Urinary bladder (tissue), 4 donors: ENCODE data around the gene TBCD. TPM values are rescaled to one million over a fixed set of nuclear protein-coding genes. Genes with fewer than 3 reads are reported as not detected.

Experiments
- DNase-seq: peaks from one replicate; pipeline ENCODE4 v3.0.0-alpha.2; 2015; ENCODE audit errors: extremely low spot score
- H3K27ac ChIP-seq: one replicate; pipeline ENCODE4 v1.5.1; 2013; ENCODE audit warnings: low read depth, mild to moderate bottlenecking, moderate library complexity
- H3K36me3 ChIP-seq: one replicate; pipeline ENCODE4 v1.6.1; 2013; ENCODE audit warnings: mild to moderate bottlenecking, moderate library complexity; ENCODE audit not compliant: insufficient read depth
- H3K4me1 ChIP-seq: one replicate; pipeline ENCODE4 v1.6.1; 2013; ENCODE audit warnings: mild to moderate bottlenecking, moderate library complexity; ENCODE audit not compliant: insufficient read depth
- H3K4me3 ChIP-seq: one replicate; pipeline ENCODE4 v1.5.1; 2013; ENCODE audit warnings: low read depth, low read length
- WGBS: extraction: QIAGEN DNeasy Blood & Tissue Kit; methylation state at CpG from one replicate; pipeline ENCODE4 v1.1.7; 2013; 5-methylcytosine and 5-hydroxymethylcytosine counted together
- polyA plus RNA-seq: library from polyadenylated mRNA; stranded (reverse); fragments of 200-250 nt; gene quantifications from one replicate; pipeline ENCODE4 v1.2.3, GENCODE V29; 2013
- total RNA-seq: library from RNA; depleted of rRNA; stranded (reverse); fragments of >200 nt; gene quantifications from one replicate; pipeline ENCODE4 v1.2.3, GENCODE V29; 2014
- donor health status: healthy with polysubstance abuse.
- donor health status: healthy.

Gene TBCD
- total and polyA plus RNA-seq, 2 donors: 57.9 to 77.6 TPM

DNA sequence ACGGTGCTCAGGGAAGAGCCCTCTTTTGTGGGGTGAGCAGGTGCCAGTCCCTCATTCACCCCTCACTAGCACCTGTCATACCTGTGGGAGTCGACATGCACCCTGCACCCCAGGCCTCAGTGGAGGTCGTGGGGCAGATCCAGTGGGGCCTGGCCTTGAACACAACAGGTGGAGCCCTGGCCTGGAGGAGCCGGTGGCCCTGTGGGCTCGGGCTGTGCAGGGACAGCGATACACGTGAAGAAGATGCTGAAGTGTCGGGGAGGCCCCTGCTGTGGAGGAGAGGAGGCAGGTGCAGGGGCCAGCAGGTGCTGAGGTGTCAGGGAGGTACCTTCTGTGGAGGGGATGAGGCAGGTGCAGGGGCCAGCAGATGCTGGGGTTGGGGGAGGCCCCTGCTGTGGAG is 56.1 kb downstream of the TBCD start:
- Histone ChIP-seq H3K36me3 (no peaks in the 10 kb centered on the region), H3K27ac (no peak overlapping the region), H3K4me1 (no peaks in the 10 kb centered on the region), H3K4me3 (no peak overlapping the region)
- 95% methylated on average over 8 of the region's 8 CpGs for WGBS
- DNase-seq: no peak

DNA sequence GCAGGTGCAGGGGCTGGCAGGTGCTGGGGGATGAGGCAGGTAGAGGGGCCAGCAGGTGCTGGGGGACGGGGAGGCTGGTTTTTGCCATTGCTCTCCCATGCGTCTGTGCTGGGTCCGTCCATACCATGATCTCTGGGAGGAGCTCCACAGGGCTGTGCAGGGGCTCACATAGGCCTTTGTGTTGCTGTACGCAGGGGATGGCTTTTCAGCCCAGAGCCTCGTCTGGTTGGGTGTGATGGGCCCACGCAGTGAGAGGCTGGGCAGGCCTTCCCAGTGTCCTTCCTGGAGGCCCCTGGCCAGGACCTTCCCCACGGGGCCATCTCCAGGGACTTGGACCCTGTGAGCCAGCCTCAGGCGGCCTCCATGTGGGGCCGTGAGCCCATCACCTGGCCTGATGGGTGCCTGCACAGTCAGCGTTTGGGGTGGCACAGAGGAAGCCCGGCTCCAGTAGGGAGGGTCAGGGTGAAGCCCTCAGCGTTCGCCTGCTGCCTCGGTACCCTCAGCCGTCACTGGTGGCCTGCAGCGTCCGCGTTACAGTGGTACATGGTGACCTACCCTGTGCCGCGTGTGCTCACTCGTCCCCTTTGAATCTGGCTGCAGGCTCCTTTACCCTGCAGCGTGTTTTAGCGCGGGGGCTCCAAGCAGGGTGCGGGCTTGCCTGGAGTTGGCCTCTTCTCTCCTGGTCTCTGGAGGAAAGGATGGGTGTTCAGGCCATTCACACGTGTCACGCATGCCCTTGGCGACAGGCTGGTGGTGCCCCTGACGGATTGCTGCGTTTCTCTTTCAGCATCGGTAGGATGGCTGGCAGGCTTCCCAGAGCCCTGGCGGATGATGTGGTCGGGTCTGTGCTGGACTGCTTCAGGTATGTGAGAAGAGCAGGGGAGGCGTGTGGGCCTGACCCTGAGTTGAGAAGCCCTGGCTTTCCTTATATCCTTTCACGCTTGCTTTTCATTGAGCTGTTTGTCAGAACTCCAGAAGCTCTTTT is 57.3 kb downstream of the TBCD start:
- no peak for DNase-seq
- WGBS: 85% methylated on average over 35 of the region's 35 CpGs
- Histone ChIP-seq H3K4me1 (no peaks in the 10 kb centered on the region), H3K4me3 (no peak overlapping the region), H3K27ac (no peak overlapping the region), H3K36me3 (no peaks in the 10 kb centered on the region)

DNA sequence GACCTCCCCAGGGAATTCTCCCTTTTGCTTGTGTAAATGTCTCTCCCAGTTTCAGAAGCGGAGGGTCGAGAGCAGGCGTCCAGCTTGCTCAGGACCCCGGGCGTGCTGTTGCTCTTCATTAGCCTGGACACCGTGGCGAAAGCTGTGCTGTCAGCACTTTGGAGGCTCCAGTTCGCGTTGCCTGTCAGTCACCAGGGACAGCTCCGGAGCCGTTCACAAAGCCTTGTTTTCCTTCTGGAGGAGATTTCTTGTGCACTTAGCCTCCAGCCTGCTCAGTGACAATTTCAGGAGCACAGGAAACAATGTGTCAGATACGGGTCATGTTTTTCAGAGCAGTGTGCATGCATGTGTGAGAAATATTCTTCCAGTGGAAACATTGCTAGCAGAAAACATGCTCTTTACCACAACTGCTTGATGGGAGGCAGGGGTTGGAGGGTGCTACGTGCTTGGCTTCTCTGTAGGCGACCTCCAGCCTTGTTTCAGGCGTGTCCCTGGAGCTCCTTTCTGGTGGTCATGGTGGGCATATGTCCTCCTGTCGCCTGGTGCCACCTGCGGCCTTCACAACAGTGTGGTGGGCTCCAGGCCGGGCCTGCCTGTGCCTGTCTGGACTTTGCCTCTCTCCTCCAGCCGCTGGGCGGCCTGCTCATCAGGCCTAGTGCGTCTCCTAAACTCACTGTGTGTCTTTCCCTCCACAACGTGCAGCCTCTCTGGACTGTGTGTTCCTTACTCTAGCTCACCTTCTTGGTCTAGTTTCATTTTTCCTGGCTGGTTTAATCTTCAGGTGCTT is 59.0 kb downstream of the TBCD start:
- no peaks in the 10 kb centered on the region for H3K36me3 ChIP-seq
- no peak overlapping the region for H3K4me3 ChIP-seq
- no peak overlapping the region for H3K27ac ChIP-seq
- no peak for DNase-seq
- 90% methylated on average over 22 of the region's 22 CpGs for WGBS
- no peaks in the 10 kb centered on the region for H3K4me1 ChIP-seq

DNA sequence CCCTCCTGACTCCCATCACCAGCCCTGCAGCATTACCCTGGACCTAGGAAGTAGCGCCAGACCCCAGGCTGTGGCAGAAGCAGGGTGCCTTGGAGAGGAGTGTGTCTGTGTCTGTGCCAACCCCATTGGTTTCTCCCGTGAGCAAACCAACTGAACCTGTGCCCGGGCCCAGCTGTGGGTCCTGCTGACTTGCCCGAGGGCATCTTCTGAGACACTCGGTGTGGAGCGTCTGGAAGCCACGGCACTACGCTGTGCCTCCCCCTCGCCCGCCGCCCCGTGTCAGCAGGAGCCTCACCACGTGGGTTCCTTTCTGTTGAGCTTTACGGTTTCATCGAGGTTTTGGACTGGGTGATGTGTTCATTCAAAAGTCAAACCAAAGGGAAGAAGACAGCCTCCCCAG is 60.2 kb downstream of the TBCD start:
- no peak for DNase-seq
- Histone ChIP-seq H3K4me1 (no peaks in the 10 kb centered on the region), H3K4me3 (no peak overlapping the region), H3K27ac (no peak overlapping the region), H3K36me3 (no peaks in the 10 kb centered on the region)
- 91% methylated on average over 15 of the region's 15 CpGs for WGBS

DNA sequence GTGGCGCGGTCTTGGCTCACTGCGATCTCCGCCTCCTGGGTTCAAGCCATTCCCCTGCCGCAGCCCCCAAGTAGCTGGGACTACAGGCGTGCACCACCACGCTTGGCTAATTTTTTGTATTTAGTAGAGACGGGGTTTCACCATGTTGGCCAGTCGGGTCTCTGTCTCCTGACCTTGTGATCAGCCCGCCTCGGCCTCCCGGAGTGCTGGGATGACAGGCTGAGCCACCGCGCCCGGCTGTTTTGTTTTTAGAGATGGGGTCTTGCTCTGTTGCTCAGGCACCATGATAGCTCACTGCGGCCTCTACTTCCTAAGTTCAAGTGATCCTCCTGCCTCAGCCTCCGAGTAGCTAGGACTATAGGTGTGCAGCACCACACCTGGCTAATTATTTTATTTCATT is 60.7 kb downstream of the TBCD start:
- DNase-seq: no peak
- Histone ChIP-seq H3K27ac (no peak overlapping the region), H3K36me3 (no peaks in the 10 kb centered on the region), H3K4me3 (no peak overlapping the region), H3K4me1 (no peaks in the 10 kb centered on the region)
- WGBS: 99% methylated on average over 17 of the region's 17 CpGs

DNA sequence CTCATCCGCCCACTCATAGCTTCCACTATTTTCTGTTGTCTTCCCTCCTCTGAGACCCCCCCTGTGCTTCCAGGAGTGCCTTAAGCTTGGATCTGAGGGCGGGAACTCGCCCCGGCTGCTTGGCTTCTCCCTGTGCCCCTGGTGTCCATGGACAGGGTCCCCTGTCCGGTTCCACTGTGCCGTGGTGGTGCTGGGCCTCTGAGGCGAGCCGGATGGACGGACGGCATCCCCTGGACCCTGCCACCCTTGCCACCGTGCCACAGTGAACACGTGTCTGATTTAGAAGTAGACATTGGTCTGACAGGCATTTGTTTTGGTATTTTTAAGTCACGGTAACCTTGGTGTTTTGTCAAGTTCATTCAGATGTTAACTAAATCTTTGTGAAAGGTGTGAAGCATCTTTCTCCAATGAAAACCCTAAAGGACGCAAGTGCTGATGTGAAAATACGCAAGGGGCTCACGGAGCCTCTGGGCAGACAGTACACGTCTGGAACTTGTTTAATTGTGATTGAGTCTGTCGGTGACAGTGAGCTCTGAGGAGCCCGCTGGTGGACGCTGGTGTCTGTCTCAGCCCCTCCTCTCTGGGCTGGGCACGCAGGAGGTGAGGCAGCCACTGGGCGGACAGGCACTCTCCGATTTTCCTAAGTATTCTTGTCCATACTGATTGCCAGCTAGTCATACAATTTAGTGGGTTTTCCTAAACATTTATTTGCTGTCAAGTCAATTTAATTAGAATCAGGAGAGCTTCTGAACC is 61.6 kb downstream of the TBCD start:
- no peak for DNase-seq
- 87% methylated on average over 23 of the region's 23 CpGs for WGBS
- H3K4me1 ChIP-seq: no peaks in the 10 kb centered on the region
- H3K36me3 ChIP-seq: no peaks in the 10 kb centered on the region
- no peak overlapping the region for H3K4me3 ChIP-seq
- no peak overlapping the region for H3K27ac ChIP-seq

DNA sequence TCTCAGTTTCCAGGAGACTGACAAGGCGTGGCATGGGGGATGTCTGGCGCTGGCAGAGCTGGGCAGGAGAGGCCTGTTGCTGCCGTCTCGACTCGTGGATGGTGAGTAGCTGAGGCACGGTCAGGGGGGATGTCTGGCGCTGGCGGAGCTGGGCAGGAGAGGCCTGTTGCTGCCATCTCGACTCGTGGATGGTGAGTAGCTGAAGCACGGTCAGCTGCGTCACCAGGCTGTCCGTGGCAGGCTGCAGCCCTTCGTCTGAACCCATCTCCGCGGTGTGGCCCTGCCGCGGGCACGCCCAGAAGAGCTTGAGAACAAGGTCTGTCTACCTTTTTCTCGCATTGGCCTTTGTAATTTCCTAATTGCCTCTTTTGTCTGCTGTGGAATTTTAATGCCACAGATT is 63.0 kb downstream of the TBCD start:
- DNase-seq: no peak
- H3K27ac ChIP-seq: no peak overlapping the region
- WGBS: 96% methylated on average over 20 of the region's 20 CpGs
- no peak overlapping the region for H3K4me3 ChIP-seq
- no peaks in the 10 kb centered on the region for H3K4me1 ChIP-seq
- H3K36me3 ChIP-seq: no peaks in the 10 kb centered on the region

DNA sequence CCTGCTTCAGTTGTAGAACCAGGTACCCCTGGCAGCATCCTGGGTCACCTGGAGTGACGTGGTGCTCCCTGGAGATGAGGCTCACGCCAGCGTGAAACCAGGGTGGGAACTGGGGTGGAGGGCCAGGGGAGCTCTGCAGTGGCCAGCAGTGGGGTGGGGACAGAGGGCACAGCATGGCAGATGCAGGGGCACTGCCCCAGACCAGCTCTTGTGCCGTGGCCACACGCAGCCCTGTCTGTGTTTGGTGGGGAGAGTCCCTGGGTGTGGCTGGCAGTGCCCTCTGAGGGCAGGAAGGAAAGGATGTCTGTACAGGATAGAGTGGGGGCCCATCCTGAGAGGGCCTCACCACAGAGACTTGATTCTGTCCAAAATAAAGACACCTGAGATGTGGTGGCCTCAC is 63.5 kb downstream of the TBCD start:
- H3K36me3 ChIP-seq: no peaks in the 10 kb centered on the region
- no peak overlapping the region for H3K4me3 ChIP-seq
- no peaks in the 10 kb centered on the region for H3K4me1 ChIP-seq
- no peak for DNase-seq
- WGBS: 91% methylated on average over 5 of the region's 5 CpGs
- no peak overlapping the region for H3K27ac ChIP-seq

DNA sequence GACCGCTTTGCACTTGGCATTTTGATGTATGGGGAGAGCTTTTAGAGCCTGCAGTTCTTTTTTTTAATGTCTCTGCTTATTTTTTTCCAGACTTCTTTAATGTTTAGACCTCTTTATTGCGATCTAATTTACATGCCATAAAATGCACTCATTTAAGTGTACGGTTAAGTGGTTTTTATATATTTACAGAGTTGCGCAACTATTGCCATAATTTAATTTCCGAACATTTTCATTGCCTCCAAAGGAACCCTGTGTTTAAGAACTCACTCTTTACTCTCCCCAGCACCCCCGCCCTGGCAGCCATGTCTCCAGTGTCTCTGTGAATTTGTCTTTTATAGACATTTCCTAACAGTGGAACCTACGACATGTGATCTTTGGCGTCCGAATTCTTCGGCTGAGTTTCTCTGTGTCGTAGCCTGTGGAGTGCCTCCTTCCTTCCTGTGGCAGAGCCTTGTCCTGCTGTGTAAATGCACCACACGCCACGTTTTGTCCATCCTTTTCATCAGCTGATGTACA is 64.0 kb downstream of the TBCD start:
- 86% methylated on average over 13 of the region's 13 CpGs for WGBS
- no peaks in the 10 kb centered on the region for H3K36me3 ChIP-seq
- H3K4me1 ChIP-seq: no peaks in the 10 kb centered on the region
- no peak overlapping the region for H3K4me3 ChIP-seq
- DNase-seq: peak; percentile 45
- no peak overlapping the region for H3K27ac ChIP-seq

DNA sequence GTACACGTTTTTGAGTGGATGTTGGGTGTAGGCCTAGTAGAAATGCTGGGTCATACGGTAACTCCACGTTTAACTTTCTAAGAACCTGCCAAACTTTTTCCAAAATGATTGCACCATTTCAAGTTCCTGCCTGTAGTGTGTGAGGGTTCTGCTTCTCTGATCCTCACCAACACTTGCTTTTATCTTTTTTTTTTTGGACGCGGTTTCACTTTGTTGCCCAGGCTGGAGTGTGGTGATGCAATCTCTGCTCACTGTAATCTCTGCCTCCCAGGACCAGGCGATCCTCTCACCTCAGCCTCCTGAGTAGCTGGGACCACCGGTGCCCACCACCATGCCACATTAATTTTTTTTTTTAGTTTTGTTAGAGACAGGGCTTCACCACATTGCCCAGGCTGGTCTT is 64.5 kb downstream of the TBCD start:
- H3K4me1 ChIP-seq: no peaks in the 10 kb centered on the region
- no peak overlapping the region for H3K4me3 ChIP-seq
- no peak for DNase-seq
- no peak overlapping the region for H3K27ac ChIP-seq
- 82% methylated on average over 7 of the region's 7 CpGs for WGBS
- no peaks in the 10 kb centered on the region for H3K36me3 ChIP-seq

DNA sequence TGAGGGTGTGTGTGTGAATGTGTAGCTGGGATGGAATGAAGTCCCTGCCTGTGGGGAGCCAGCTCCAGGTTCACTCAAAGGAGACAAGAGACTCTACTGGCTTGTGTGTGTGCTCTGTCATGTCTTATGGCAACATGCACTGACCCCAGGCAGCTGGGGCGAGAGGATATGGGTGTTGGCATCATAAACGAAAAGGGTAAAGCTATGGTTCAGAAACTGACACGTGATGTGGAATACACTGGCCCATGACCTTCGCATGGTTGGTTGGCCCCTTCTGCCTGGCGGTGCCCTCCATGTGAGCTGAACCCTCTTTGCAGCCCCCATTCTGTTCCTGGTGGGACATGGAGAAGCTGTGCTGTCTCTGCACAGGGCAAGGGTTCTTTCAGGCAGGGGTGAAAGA is 66.1 kb downstream of the TBCD start:
- no peaks in the 10 kb centered on the region for H3K4me1 ChIP-seq
- DNase-seq: no peak
- H3K4me3 ChIP-seq: no peak overlapping the region
- no peaks in the 10 kb centered on the region for H3K36me3 ChIP-seq
- 96% methylated on average over 5 of the region's 5 CpGs for WGBS
- H3K27ac ChIP-seq: no peak overlapping the region

DNA sequence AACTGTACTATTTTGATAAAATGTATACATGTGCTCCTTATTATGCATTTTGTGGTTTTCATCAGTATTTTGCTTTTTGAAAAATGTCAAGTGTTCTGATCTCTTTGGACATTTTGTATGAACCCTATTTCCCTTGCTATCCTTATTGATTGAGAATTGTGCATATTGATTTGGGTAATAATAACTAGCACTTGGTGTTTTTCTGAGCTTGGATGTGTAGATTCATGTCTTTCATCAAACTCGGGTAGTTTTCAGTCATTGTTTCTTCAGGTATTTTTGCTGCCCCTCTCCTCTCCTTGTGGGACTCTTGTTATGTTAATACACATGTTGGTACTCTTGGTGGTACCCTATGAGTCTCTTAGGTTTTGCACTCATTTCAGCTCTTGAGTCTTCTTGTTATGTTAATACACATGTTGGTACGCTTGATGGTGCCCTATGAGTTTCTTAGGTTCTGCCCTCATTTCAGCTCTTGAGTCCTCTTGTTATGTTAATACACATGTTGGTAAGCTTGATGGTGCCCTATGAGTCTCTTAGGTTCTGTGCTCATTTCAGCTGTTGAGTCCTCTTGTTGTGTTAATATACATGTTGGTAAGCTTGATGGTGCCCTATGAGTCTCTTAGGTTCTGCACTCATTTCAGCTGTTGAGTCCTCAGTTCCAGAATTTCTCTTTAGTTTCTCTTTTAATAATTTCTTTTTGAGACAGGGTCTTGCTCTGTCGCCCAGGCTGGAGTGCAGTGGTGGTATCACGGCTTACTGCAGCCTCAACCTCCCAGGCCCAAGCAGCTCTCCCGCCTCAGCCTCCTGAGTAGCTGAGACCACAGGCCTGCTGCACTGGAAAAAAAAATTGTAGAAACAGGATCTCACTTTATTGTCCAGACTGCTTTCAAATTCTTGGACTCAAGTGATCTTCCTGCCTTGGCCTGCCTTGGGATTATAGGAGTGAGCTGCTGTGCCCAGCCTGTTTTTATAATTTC is 68.7 kb downstream of the TBCD start:
- Histone ChIP-seq H3K4me1 (no peaks in the 10 kb centered on the region), H3K4me3 (no peak overlapping the region), H3K27ac (no peak overlapping the region), H3K36me3 (no peaks in the 10 kb centered on the region)
- DNase-seq: no peak
- over 99% methylated on average over 5 of the region's 5 CpGs for WGBS
